HEK293T (cell line): Measurements from ENCODE around the gene HARBI1.

Experiments used
- CTCF ChIA-PET: fragments of 350-600 bp; formaldehyde crosslinking; extraction: SDS; loops from one replicate; lab custom pipeline; 2021; ENCODE audit warnings: antibody characterized with exemption, inconsistent platforms; lab: Yijun Ruan, JAX
- POLR2A ChIA-PET: fragments of 350-600 bp; formaldehyde crosslinking; extraction: SDS; loops from one replicate; lab custom pipeline; 2020; ENCODE audit warnings: antibody characterized with exemption, inconsistent platforms; lab: Yijun Ruan, JAX
- DNase-seq: peaks from one replicate; pipeline ENCODE4 v3.0.0; 2012; ENCODE audit warnings: mixed read lengths; ENCODE audit errors: extremely low spot score
- ARNT ChIP-seq: fragments of 450-650 bp; IDR thresholded peaks from 2 replicates; pipeline ENCODE4 v1.6.1; 2017; ENCODE audit warnings: mild to moderate bottlenecking
- BHLHE40 ChIP-seq: fragments of 450-650 bp; IDR thresholded peaks from 2 replicates; pipeline ENCODE4 v1.6.1; 2016; ENCODE audit warnings: mild to moderate bottlenecking, moderate library complexity, borderline replicate concordance
- CTBP1 ChIP-seq: fragments of 450-650 bp; IDR thresholded peaks from 2 replicates; pipeline ENCODE4 v1.6.1; 2016; ENCODE audit warnings: borderline replicate concordance
- ELF4 ChIP-seq: fragments of 450-650 bp; IDR thresholded peaks from 2 replicates; pipeline ENCODE4 v1.6.1; 2017; ENCODE audit warnings: antibody characterized with exemption
- FOXA1 ChIP-seq: fragments of 450-650 bp; IDR thresholded peaks from 2 replicates; pipeline ENCODE4 v1.6.1; 2016; ENCODE audit warnings: mild to moderate bottlenecking
- FOXK2 ChIP-seq: fragments of 450-650 bp; IDR thresholded peaks from 2 replicates; pipeline ENCODE4 v1.6.1; 2016; ENCODE audit warnings: mild to moderate bottlenecking
- FOXM1 ChIP-seq: fragments of 450-650 bp; IDR thresholded peaks from 2 replicates; pipeline ENCODE4 v1.6.1; 2017; ENCODE audit warnings: mild to moderate bottlenecking, borderline replicate concordance
- HDGF ChIP-seq: fragments of 450-650 bp; IDR thresholded peaks from 2 replicates; pipeline ENCODE4 v1.6.1; 2017; ENCODE audit warnings: antibody characterized with exemption, borderline replicate concordance
- L3MBTL2 ChIP-seq: fragments of 450-650 bp; conservative IDR thresholded peaks from 2 replicates; pipeline ENCODE4 v1.6.1; 2016; ENCODE audit warnings: mild to moderate bottlenecking
- LEF1 ChIP-seq: fragments of 450-650 bp; IDR thresholded peaks from 2 replicates; pipeline ENCODE4 v1.6.1; 2017; ENCODE audit warnings: mild to moderate bottlenecking, borderline replicate concordance
- NFRKB ChIP-seq: fragments of 450-650 bp; IDR thresholded peaks from 2 replicates; pipeline ENCODE4 v1.6.1; 2016; ENCODE audit warnings: mild to moderate bottlenecking, moderate library complexity
- SP1 ChIP-seq: fragments of 450-650 bp; IDR thresholded peaks from 2 replicates; pipeline ENCODE4 v1.6.1; 2017
- SUZ12 ChIP-seq: fragments of 450-650 bp; IDR thresholded peaks from 2 replicates; pipeline ENCODE4 v1.6.1; 2016; ENCODE audit warnings: mild to moderate bottlenecking
- TARDBP ChIP-seq: fragments of 450-650 bp; IDR thresholded peaks from 2 replicates; pipeline ENCODE4 v1.6.1; 2016
- ZNF384 ChIP-seq: fragments of 450-650 bp; IDR thresholded peaks from 2 replicates; pipeline ENCODE4 v1.6.1; 2016
- TF ChIP-seq, protein P1 (sequence below): fragments of 450-650 bp; IDR thresholded peaks from 2 replicates; pipeline ENCODE4 v1.6.1; 2016

The HARBI1 gene

GRCh38 chr11:46662366-46662765 is 45.3 kb upstream of the HARBI1 start:
- no peak for DNase-seq
- CTCF ChIA-PET, result no interaction called here
- no peak for TF ChIP-seq CTBP1
- no peak for TF ChIP-seq NFRKB
- TF ChIP-seq HDGF, result no peak
- TF ChIP-seq FOXM1, result no peak
- TF ChIP-seq L3MBTL2, result no peak
- TF ChIP-seq, protein P1, sequence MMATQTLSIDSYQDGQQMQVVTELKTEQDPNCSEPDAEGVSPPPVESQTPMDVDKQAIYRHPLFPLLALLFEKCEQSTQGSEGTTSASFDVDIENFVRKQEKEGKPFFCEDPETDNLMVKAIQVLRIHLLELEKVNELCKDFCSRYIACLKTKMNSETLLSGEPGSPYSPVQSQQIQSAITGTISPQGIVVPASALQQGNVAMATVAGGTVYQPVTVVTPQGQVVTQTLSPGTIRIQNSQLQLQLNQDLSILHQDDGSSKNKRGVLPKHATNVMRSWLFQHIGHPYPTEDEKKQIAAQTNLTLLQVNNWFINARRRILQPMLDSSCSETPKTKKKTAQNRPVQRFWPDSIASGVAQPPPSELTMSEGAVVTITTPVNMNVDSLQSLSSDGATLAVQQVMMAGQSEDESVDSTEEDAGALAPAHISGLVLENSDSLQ, result no peak
- TF ChIP-seq TARDBP, result no peak
- no peak for TF ChIP-seq SUZ12
- no peak for TF ChIP-seq SP1
- no peak for TF ChIP-seq LEF1
- TF ChIP-seq FOXA1, result no peak
- POLR2A ChIA-PET, result no interaction called here

DNA sequence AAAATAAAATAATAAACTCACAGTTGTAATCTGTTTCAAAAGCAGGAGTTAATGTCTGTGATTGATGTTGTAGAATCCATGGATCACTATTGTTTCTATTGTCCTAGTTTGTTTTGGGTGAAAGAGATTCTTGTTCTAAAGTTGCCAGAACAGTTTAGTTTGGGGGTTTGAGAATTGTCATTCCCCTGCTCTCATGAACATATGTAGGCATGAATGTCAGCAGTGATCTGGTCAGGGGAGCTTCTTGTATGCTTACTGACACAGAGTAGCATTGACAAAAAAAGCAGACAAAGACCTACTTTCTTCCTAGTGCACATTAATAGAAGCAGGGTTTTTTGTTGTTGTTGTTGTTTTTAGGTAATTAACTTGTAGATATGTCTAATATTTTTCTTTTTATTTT is 44.8 kb upstream of the HARBI1 start:
- ChIA-PET CTCF (no interaction called here), POLR2A (no interaction called here)
- DNase-seq, result no peak
- TF ChIP-seq FOXK2, result no peak
- TF ChIP-seq HDGF, result no peak

DNA sequence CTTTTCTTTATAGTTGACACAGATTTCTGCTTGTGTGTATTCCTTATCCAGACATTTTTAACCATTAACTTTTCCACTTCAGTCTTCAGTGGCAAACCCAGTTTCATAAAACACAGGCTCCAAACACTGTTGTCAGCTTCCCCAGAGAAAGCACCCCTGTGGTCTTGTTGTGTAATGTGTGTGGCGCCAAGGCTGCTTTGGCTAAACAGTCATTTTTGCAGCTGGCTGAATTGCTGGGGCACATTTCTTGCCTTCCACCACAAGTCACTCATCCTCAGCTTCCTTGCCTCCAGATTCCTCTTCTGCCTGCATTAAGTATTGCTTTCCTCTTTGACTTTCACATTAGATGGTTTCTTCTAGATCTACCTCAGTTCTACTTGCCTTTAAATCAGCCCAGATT is 42.9 kb upstream of the HARBI1 start:
- ChIA-PET CTCF (interaction anchor here (1.1 kb wide), 1 partner anchor 41 kb away, joined by 4 read pairs; the partner anchor contains the start of gene ZNF408), POLR2A (interaction anchor here (0.6 kb wide), 1 partner anchor 591 kb away, joined by 3 read pairs; no protein-coding TSS in a partner anchor)
- DNase-seq, result no peak
- TF ChIP-seq SP1 (no peak), LEF1 (no peak), SUZ12 (no peak), CTBP1 (no peak), ZNF384 (no peak), ELF4 (no peak), NFRKB (no peak), FOXA1 (no peak)

DNA sequence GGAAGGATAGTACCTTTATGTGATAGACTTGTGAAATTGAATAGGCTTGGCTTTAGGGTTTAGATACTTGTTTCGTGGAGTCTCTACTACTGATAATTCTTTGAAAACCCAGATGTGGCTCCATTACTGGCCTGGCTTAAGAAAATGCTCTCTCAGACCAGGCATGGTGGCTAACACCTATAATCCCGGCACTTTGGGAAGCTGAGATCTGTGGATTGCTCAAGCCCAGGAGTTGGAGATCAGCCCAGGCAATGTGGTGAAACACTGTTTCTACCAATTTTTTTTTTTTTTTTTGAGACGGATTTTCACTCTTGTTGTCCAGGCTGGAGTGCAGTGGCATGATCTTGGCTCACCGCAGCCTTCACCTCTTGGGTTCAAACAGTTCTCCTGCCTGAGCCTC is 41.2 kb upstream of the HARBI1 start:
- no peak for DNase-seq
- ChIA-PET POLR2A (no interaction called here), CTCF (no interaction called here)
- TF ChIP-seq TARDBP (no peak), CTBP1 (no peak), FOXA1 (no peak), ZNF384 (no peak), ARNT (no peak), FOXM1 (no peak), BHLHE40 (no peak), LEF1 (no peak), HDGF (no peak), NFRKB (no peak), FOXK2 (no peak), SP1 (no peak), SUZ12 (no peak), ELF4 (no peak), L3MBTL2 (no peak)
- TF ChIP-seq, protein P1, result no peak

- DNase-seq, result no peak
- CTCF ChIA-PET, result no interaction called here
- POLR2A ChIA-PET, result no interaction called here
- no peak for TF ChIP-seq BHLHE40
- no peak for TF ChIP-seq ARNT
- no peak for TF ChIP-seq ELF4
- TF ChIP-seq, protein P1, result no peak
- no peak for TF ChIP-seq CTBP1
- no peak for TF ChIP-seq HDGF
- no peak for TF ChIP-seq NFRKB
Observed at GRCh38 chr11:46657186-46657585, 40.2 kb upstream of the HARBI1 start.

DNA sequence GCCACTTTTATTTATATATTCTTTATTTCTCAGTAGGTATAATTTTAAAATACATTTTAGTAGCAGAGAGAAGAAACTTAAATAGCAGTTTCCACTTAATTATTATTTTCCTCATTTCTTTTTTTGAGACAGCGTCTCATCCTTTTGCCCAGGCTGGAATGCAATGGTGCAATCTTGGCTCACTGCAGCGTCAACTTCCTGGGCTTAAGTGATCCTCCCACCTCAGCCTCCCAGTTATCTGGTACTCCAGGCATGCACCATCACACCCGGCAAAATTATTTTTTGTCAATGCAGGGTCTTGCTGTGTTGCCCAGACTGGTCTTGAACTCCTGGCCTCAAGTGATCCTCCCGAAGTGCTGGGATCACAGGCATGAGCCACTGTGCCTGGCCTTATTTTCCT is 38.6 kb upstream of the HARBI1 start:
- ChIA-PET CTCF (no interaction called here), POLR2A (no interaction called here)
- no peak for DNase-seq
- no peak for TF ChIP-seq ZNF384

- ChIA-PET POLR2A (no interaction called here), CTCF (interaction anchor here (1.1 kb wide), 1 partner anchor 32 kb away, joined by 3 read pairs; the partner anchor contains the start of genes ATG13 and HARBI1)
- TF ChIP-seq TARDBP (no peak), ELF4 (no peak), FOXM1 (no peak), HDGF (no peak), ZNF384 (no peak), BHLHE40 (no peak), CTBP1 (no peak), LEF1 (no peak), FOXA1 (no peak), SUZ12 (no peak), L3MBTL2 (no peak), NFRKB (no peak), FOXK2 (no peak), SP1 (no peak), ARNT (no peak)
- TF ChIP-seq, protein P1, result no peak
- DNase-seq, result no peak
Observed at GRCh38 chr11:46649180-46649738, 32.2 kb upstream of the HARBI1 start.
